Measurements from ENCODE around the gene ITPKA. TPM values are rescaled to one million over a fixed set of nuclear protein-coding genes. Genes with fewer than 3 reads are reported as not detected.

ITPKA gene
- polyA plus RNA-seq, 2 of the 4 experiments (the other 2 are of a cell fraction) = 0.52 to 1.1 TPM

DNA sequence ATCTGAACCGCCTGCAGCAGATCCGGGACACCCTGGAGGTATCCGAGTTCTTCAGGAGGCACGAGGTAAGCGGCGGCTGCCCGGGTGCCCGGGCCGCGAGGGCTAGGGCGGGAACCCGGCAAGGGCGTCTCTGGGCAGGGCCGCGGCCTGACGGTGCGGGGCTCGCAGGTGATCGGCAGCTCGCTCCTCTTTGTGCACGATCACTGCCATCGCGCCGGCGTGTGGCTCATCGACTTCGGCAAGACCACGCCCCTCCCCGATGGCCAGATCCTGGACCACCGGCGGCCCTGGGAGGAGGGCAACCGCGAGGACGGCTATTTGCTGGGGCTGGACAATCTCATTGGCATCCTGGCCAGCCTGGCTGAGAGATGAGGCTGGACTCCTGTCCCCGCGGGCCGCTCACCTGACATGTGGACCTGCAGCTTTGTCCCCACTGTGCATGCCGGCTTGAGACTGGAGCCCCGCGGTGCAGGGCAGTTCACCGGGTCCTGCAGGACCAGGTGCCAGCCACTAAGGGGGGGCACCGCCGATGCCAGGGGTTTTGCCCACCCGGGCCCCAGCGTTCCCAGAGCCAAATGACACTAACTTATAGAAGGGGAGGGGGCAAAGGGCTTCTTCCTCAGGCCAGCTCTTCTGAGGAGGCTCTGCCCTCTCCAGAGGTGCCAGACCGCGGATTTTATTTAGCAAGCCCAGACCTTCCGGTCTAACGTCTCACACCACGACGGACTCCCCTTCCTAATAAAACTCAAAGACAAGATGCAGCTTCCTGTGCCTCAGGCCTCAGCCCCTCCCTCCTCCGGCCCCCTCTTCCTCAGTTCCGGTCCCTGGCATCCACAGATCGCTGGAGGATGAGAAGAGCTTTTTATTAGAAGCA, 9.4 kb downstream of the ITPKA start:
- CTCF ChIA-PET = no interaction called here
- Histone ChIP-seq H3K4me2 (no peak overlapping the region), H3K4me1 (no peaks in the 10 kb centered on the region), H3K27ac (no peak overlapping the region), H3K4me3 (no peak overlapping the region), H3K9me3 (no peaks in the 10 kb centered on the region)
- 88% methylated on average over 17 of the region's 54 CpGs for WGBS (ENCODE audit: missing lambda C conversion rate)
- POLR2A ChIA-PET = no interaction called here
- DNase-seq (ENCODE audit: low read depth in 1 of 2, low spot score in 1 of 2) (no peak), FAIRE-seq (no peak), ATAC-seq (no peak)
- no peak for TF ChIP-seq JUNB (IDR thresholded peaks at IDR 0.05)

DNA sequence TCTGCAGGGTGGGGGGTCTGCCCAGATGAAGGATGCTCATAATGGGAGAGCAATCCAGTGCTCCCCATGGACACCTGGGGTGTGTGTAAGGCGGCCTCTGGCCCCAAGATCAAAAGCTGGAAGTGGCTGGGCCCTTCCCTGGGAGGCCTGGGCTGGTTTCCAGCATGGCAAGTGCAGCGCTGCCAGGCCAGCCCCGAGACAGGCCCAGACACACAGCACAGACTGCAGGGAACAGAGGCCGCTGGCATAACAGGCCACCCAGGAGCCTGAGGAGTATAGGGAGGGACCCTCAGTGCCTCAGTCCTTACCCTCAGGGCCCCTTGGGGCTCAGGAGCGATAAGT, 10.0 kb downstream of the ITPKA start:
- FAIRE-seq = no peak
- H3K27ac ChIP-seq = no peak overlapping the region

DNA sequence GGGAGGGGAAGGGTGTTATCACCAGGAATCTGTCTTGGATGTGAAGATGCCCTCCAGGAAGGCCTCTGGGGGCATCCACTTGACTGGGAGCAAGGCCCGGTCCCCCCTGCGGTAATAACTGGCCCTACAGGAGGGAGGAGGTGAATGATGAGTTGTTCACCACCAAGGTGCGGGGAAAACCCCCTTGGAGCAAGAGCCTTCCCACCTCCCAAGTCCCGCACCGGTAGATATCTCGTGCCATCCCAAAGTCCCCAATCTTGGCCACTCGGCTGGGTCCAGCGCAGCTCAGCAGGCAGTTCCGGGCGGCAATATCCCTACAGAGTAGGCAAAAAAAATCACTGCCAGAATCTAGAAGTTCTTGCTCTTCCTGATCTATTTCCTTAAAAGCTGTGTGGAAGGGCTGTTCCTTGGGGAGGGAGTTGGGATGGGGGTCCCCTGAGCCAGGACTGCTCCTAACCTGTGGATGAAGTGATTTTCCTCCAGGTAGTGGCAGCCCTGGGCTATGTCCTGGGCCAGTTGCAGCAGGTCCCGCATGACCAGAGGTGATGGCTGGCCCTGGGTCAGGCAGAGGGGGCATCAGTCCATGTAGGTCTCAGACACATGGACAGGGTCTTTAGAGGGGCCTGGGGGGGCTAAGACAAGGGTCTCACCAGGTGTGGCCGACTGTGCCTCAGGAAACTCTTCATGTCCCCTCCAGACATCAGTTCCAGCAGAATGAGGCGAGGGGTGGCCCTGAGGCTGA, 11.2 kb downstream of the ITPKA start:
- no peak for TF ChIP-seq TP53 (CRISPR knock-in tag; IDR thresholded peaks at IDR 0.05)
- no peak for TF ChIP-seq ZSCAN20 (CRISPR knock-in tag; IDR thresholded peaks at IDR 0.05)
- TF ChIP-seq, protein P1, sequence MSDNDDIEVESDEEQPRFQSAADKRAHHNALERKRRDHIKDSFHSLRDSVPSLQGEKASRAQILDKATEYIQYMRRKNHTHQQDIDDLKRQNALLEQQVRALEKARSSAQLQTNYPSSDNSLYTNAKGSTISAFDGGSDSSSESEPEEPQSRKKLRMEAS (IDR thresholded peaks at IDR 0.05) = no peak
- TF ChIP-seq ZNF302 (CRISPR knock-in tag; IDR thresholded peaks at IDR 0.05) = no peak
- Histone ChIP-seq H3K4me3 (no peak overlapping the region), H3K27ac (no peak overlapping the region), H3K9me3 (no peaks in the 10 kb centered on the region), H3K4me2 (no peak overlapping the region), H3K4me1 (no peaks in the 10 kb centered on the region)
- DNase-seq (ENCODE audit: low read depth in 1 of 2, low spot score in 1 of 2) = no peak
- FAIRE-seq = no peak
- 97% methylated on average over 6 of the region's 13 CpGs for WGBS (ENCODE audit: missing lambda C conversion rate)
- 0 out of 6 replicates have a peak, but pooled peaks of 1 of the 2 experiments have one; percentile 25 for ATAC-seq
- ChIA-PET POLR2A (no interaction called here), CTCF (no interaction called here)

More for the DNA sequence above, 10.0 kb downstream of the ITPKA start:
- DNase-seq (ENCODE audit: low read depth in 1 of 2, low spot score in 1 of 2) = no peak
- ChIA-PET POLR2A (no interaction called here), CTCF (interaction anchor here (0.6 kb wide), 1 partner anchor 95 kb away, joined by 3 read pairs; no protein-coding TSS in a partner anchor)
- H3K4me1 ChIP-seq = no peaks in the 10 kb centered on the region
- WGBS (ENCODE audit: missing lambda C conversion rate) = 56% methylated on average over 4 of the region's 5 CpGs
- TF ChIP-seq HEYL (CRISPR knock-in tag; IDR thresholded peaks at IDR 0.05) (no peak), EP300 (IDR thresholded peaks at IDR 0.05) (no peak), MAZ (IDR thresholded peaks at IDR 0.05; ENCODE audit: borderline replicate concordance, low read depth, low read length) (no peak), JUN (IDR thresholded peaks at IDR 0.05) (no peak), HOXB5 (CRISPR knock-in tag; IDR thresholded peaks at IDR 0.05) (no peak), KDM5A (IDR thresholded peaks at IDR 0.05) (no peak), POLR2AphosphoS2 (conservative IDR thresholded peaks at IDR 0.05; ENCODE audit: low read length) (no peak)
- TF ChIP-seq, protein P2, sequence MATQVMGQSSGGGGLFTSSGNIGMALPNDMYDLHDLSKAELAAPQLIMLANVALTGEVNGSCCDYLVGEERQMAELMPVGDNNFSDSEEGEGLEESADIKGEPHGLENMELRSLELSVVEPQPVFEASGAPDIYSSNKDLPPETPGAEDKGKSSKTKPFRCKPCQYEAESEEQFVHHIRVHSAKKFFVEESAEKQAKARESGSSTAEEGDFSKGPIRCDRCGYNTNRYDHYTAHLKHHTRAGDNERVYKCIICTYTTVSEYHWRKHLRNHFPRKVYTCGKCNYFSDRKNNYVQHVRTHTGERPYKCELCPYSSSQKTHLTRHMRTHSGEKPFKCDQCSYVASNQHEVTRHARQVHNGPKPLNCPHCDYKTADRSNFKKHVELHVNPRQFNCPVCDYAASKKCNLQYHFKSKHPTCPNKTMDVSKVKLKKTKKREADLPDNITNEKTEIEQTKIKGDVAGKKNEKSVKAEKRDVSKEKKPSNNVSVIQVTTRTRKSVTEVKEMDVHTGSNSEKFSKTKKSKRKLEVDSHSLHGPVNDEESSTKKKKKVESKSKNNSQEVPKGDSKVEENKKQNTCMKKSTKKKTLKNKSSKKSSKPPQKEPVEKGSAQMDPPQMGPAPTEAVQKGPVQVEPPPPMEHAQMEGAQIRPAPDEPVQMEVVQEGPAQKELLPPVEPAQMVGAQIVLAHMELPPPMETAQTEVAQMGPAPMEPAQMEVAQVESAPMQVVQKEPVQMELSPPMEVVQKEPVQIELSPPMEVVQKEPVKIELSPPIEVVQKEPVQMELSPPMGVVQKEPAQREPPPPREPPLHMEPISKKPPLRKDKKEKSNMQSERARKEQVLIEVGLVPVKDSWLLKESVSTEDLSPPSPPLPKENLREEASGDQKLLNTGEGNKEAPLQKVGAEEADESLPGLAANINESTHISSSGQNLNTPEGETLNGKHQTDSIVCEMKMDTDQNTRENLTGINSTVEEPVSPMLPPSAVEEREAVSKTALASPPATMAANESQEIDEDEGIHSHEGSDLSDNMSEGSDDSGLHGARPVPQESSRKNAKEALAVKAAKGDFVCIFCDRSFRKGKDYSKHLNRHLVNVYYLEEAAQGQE (IDR thresholded peaks at IDR 0.05) = no peak
- TF ChIP-seq, protein P3, sequence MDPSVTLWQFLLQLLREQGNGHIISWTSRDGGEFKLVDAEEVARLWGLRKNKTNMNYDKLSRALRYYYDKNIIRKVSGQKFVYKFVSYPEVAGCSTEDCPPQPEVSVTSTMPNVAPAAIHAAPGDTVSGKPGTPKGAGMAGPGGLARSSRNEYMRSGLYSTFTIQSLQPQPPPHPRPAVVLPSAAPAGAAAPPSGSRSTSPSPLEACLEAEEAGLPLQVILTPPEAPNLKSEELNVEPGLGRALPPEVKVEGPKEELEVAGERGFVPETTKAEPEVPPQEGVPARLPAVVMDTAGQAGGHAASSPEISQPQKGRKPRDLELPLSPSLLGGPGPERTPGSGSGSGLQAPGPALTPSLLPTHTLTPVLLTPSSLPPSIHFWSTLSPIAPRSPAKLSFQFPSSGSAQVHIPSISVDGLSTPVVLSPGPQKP (IDR thresholded peaks at IDR 0.05; ENCODE audit: low read depth, low read length) = no peak
- TF ChIP-seq, protein P1 (IDR thresholded peaks at IDR 0.05) = no peak
- TF ChIP-seq, protein P4, sequence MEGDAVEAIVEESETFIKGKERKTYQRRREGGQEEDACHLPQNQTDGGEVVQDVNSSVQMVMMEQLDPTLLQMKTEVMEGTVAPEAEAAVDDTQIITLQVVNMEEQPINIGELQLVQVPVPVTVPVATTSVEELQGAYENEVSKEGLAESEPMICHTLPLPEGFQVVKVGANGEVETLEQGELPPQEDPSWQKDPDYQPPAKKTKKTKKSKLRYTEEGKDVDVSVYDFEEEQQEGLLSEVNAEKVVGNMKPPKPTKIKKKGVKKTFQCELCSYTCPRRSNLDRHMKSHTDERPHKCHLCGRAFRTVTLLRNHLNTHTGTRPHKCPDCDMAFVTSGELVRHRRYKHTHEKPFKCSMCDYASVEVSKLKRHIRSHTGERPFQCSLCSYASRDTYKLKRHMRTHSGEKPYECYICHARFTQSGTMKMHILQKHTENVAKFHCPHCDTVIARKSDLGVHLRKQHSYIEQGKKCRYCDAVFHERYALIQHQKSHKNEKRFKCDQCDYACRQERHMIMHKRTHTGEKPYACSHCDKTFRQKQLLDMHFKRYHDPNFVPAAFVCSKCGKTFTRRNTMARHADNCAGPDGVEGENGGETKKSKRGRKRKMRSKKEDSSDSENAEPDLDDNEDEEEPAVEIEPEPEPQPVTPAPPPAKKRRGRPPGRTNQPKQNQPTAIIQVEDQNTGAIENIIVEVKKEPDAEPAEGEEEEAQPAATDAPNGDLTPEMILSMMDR (IDR thresholded peaks at IDR 0.05) = no peak
- no peak overlapping the region for H3K4me2 ChIP-seq
- H3K4me3 ChIP-seq = no peak overlapping the region
- no peak for ATAC-seq
- H3K9me3 ChIP-seq = no peaks in the 10 kb centered on the region
